SU-DHL-6 (cell line): Measurements from ENCODE around the gene COX10.

ENCODE experiments used
- H2AFZ ChIP-seq: fragments of 200-600 bp; sonication (generic); 2 replicates; pipeline ENCODE4 v1.6.1; 2014; ENCODE audit warnings: low read depth, mild to moderate bottlenecking, moderate library complexity, mixed read lengths, antibody characterized with exemption, low read length; ENCODE audit not compliant: severe bottlenecking
- H3F3A ChIP-seq: fragments of 200-600 bp; shearing (Covaris generic); 2 replicates; pipeline ENCODE4 v1.6.0; 2016; ENCODE audit warnings: antibody characterized with exemption, mild to moderate bottlenecking; ENCODE audit not compliant: insufficient read depth
- H3K27ac ChIP-seq: fragments of 200-600 bp; sonication (generic); 2 replicates; pipeline ENCODE4 v1.5.1; 2016; ENCODE audit warnings: low read depth, mild to moderate bottlenecking, low read length, moderate library complexity, mixed read lengths
- H3K27me3 ChIP-seq: fragments of 200-600 bp; sonication (generic), shearing (Covaris generic); 2 replicates; pipeline ENCODE4 v1.6.0; 2014; ENCODE audit warnings: mild to moderate bottlenecking, low read length
- H3K36me3 ChIP-seq: fragments of 200-600 bp; sonication (generic); 2 replicates; pipeline ENCODE4 v1.6.1; 2014; ENCODE audit warnings: mild to moderate bottlenecking, low read length, mixed read lengths
- H3K4me2 ChIP-seq: fragments of 300-600, 200-600 bp; shearing (Covaris generic), sonication (generic); 2 replicates; pipeline ENCODE4 v1.6.0; 2014; ENCODE audit warnings: low read length, low read depth, mild to moderate bottlenecking; ENCODE audit not compliant: poor library complexity, severe bottlenecking
- H3K4me3 ChIP-seq: fragments of 200-600 bp; sonication (generic); 2 replicates; pipeline ENCODE4 v1.5.1; 2014; ENCODE audit warnings: antibody characterized with exemption, low read length, mild to moderate bottlenecking, mixed read lengths; ENCODE audit not compliant: insufficient read depth, poor library complexity, severe bottlenecking
- H3K79me2 ChIP-seq: fragments of 200-600 bp; sonication (generic); 2 replicates; pipeline ENCODE4 v1.6.1; 2014; ENCODE audit warnings: mild to moderate bottlenecking, low read length, moderate library complexity; ENCODE audit not compliant: insufficient read depth
- H3K9ac ChIP-seq: fragments of 200-600 bp; sonication (generic); 2 replicates; pipeline ENCODE4 v1.7.0; 2014; ENCODE audit warnings: mild to moderate bottlenecking, low read length
- H3K9me2 ChIP-seq: fragments of 200-600 bp; sonication (generic); replicated peaks from 2 replicates; pipeline ENCODE4 v1.6.1; 2014; ENCODE audit warnings: low read length; ENCODE audit not compliant: insufficient read depth
- H3K9me3 ChIP-seq: fragments of 200-600 bp; sonication (generic); 2 replicates; pipeline ENCODE4 v1.6.1; 2014; ENCODE audit warnings: low read length, mixed read lengths; ENCODE audit not compliant: insufficient read depth
- H4K20me1 ChIP-seq: fragments of 200-600 bp; sonication (generic); 2 replicates; pipeline ENCODE4 v1.6.1; 2014; ENCODE audit warnings: low read depth, mild to moderate bottlenecking, antibody characterized with exemption, low read length, moderate library complexity, mixed read lengths
- EZH2phosphoT487 ChIP-seq: fragments of 200-600 bp; sonication (generic), shearing (Covaris generic); conservative IDR thresholded peaks from 2 replicates; pipeline ENCODE4 v1.6.1; 2018; ENCODE audit warnings: mild to moderate bottlenecking, antibody characterized with exemption, low read length, moderate library complexity, mixed read lengths
- TF ChIP-seq, protein P1 (sequence below): fragments of 200-600 bp; sonication (generic); IDR thresholded peaks from one replicate; pipeline ENCODE4 v1.5.1; 2017; ENCODE audit warnings: antibody characterized with exemption, mild to moderate bottlenecking, low read length, moderate library complexity; ENCODE audit not compliant: insufficient read depth, poor library complexity, severe bottlenecking

Gene COX10

DNA sequence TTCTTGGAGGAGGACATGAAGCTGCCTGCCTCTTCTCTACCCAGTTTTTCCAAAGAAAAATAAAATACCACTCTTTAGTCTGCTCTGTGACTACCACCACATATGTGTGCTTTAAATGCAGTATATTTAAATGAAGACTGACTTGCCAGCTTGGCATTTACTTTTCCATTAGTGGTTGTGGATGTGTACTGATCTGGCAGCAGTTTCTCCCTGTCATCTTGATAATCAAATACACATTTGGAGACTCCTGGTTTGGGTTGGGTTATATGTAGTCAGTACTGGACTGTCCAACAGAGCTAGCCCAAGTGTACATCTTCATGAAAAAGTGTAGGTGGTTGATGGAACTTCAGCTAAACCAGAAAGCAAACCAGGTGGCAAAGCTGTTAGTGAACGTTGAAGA lies 19.9 kb downstream of the COX10 start:
- H3K79me2 ChIP-seq = peaks cover 72% of the 10 kb centered on the region
- H3K27me3 ChIP-seq = no peaks in the 10 kb centered on the region
- peaks cover 12% of the 10 kb centered on the region; the same call in 1 of the 2 replicates for H4K20me1 ChIP-seq
- H3K9ac ChIP-seq = no peak overlapping the region
- H3K4me2 ChIP-seq = no peak overlapping the region
- no peak overlapping the region for H3K4me3 ChIP-seq
- no peaks in the 10 kb centered on the region for H3F3A ChIP-seq
- no peaks in the 10 kb centered on the region for H3K9me3 ChIP-seq
- no peak overlapping the region for H2AFZ ChIP-seq
- no peaks in the 10 kb centered on the region for H3K36me3 ChIP-seq
- H3K27ac ChIP-seq = no peak overlapping the region
- H3K9me2 ChIP-seq = no peaks in the 10 kb centered on the region
- no peak for TF ChIP-seq EZH2phosphoT487
- TF ChIP-seq, protein P1, sequence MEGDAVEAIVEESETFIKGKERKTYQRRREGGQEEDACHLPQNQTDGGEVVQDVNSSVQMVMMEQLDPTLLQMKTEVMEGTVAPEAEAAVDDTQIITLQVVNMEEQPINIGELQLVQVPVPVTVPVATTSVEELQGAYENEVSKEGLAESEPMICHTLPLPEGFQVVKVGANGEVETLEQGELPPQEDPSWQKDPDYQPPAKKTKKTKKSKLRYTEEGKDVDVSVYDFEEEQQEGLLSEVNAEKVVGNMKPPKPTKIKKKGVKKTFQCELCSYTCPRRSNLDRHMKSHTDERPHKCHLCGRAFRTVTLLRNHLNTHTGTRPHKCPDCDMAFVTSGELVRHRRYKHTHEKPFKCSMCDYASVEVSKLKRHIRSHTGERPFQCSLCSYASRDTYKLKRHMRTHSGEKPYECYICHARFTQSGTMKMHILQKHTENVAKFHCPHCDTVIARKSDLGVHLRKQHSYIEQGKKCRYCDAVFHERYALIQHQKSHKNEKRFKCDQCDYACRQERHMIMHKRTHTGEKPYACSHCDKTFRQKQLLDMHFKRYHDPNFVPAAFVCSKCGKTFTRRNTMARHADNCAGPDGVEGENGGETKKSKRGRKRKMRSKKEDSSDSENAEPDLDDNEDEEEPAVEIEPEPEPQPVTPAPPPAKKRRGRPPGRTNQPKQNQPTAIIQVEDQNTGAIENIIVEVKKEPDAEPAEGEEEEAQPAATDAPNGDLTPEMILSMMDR = no peak

DNA sequence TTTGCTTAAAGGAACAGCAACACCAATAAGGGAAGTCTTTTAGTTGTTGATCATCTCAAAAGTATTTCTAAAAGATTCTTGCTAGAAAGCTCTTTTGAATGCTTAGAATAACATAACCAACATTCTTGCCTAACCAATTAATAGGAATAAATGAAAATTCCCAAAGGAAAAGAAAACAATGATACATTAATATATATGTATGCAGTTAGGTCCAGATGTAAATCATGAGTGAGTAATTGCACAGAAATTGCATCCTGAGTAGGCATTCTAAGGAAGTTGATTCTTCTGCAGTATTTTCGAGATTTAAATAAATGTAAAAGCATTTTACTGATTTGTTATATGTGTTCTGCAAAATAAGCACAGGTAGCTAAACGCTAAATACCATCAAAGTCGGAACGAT lies 22.1 kb downstream of the COX10 start:
- Histone ChIP-seq H3K9me2 (no peaks in the 10 kb centered on the region), H3K9ac (no peak overlapping the region), H3K9me3 (no peaks in the 10 kb centered on the region), H3K79me2 (peaks cover 85% of the 10 kb centered on the region), H4K20me1 (peaks cover 15% of the 10 kb centered on the region; the same call in 1 of the 2 replicates), H3F3A (no peaks in the 10 kb centered on the region), H3K4me2 (no peak overlapping the region), H3K27me3 (no peaks in the 10 kb centered on the region), H3K36me3 (no peaks in the 10 kb centered on the region), H3K27ac (no peak overlapping the region), H2AFZ (no peak overlapping the region), H3K4me3 (no peak overlapping the region)
- TF ChIP-seq EZH2phosphoT487 = no peak
- TF ChIP-seq, protein P1 = no peak

DNA sequence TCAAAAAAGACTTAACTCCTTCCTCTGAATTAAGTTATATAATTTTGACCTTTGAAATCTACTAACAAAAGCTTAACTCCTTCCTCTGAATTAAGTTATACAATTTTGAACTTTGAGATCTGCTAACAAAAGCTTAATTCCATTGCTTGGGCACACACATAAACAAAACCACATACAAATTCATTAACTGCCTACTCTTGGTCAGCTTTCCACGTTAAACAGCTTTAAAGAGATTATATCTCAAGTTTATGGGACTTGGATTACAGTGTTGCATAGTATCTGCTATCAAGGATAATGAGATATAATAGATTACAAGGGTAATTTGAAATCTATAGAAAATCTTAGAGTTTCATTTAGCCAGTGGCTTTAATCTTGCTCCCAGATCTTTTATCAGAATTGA lies 23.5 kb downstream of the COX10 start:
- no peak overlapping the region for H3K4me3 ChIP-seq
- no peak overlapping the region for H3K4me2 ChIP-seq
- H3K9me3 ChIP-seq = no peaks in the 10 kb centered on the region
- H3K79me2 ChIP-seq = peaks cover 84% of the 10 kb centered on the region
- no peaks in the 10 kb centered on the region for H3K9me2 ChIP-seq
- H2AFZ ChIP-seq = no peak overlapping the region
- no peak overlapping the region for H3K9ac ChIP-seq
- H3K27me3 ChIP-seq = no peaks in the 10 kb centered on the region
- H3F3A ChIP-seq = no peaks in the 10 kb centered on the region
- no peak overlapping the region for H3K27ac ChIP-seq
- H3K36me3 ChIP-seq = no peaks in the 10 kb centered on the region
- TF ChIP-seq, protein P1 = no peak
- no peak for TF ChIP-seq EZH2phosphoT487
- H4K20me1 ChIP-seq = peaks cover 12% of the 10 kb centered on the region; the same call in 1 of the 2 replicates
